Stimulated activated CD8-positive, alpha-beta memory T cell treated with anti-CD3 and anti-CD28 coated beads, Interleukin-15, amount 100 ng/mL, for 1 hour (primary cell): ENCODE measurements around the gene FNIP1.
A peak's percentile ranks its signal among the peaks of the same experiment; 100 is the strongest.
"Not testable (repeated sequence)": the region's sequence is repeated elsewhere in the genome, so short reads cannot be mapped to it uniquely, and the experiment has no call there.

Experiments used
- DNase-seq: peaks from one replicate; pipeline ENCODE4 v3.0.0-alpha.2; 2020; ENCODE audit warnings: low read depth

Gene FNIP1

DNA sequence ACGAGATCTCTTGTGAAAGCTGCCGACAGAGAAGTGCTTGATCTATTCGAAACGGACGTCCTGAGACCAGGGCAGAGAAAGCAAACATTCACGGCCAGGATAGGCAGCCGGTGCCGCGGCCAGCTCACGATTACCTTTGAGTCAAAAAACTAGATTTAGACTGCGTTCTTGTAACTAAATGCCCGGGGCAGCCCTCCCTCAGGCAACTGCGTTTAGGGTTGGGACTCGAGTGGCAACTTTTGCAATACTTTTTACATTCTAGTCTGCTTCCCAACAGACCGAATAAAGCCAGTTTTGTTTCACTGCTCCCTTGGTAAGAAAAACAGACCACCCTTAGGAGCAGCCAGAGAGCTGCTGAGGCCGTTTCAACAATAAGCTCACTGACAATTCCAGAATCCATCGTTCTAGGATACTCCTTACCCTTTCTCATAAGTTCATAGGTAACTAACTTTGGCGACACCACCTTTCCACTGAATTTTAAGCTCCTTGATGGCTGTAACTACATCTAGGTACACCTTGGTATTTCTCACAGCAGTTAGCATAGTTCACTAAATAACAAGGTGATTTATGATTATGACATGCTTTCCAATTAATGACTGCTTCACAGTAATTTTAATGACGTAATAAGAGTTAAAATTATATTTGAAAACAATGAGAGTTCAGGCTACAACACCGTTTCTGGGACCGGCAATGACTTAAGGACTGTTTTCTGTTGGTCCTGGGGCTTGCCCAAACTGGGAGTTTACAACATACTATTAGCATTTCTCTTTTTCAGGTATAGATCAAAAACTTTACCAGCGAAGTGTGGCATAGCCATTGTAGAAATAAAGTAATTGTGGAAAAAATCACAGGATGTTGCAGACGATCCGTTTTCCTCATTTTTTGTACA lies 160.9 kb downstream of the FNIP1 start:
- DNase-seq, result no peak

DNA sequence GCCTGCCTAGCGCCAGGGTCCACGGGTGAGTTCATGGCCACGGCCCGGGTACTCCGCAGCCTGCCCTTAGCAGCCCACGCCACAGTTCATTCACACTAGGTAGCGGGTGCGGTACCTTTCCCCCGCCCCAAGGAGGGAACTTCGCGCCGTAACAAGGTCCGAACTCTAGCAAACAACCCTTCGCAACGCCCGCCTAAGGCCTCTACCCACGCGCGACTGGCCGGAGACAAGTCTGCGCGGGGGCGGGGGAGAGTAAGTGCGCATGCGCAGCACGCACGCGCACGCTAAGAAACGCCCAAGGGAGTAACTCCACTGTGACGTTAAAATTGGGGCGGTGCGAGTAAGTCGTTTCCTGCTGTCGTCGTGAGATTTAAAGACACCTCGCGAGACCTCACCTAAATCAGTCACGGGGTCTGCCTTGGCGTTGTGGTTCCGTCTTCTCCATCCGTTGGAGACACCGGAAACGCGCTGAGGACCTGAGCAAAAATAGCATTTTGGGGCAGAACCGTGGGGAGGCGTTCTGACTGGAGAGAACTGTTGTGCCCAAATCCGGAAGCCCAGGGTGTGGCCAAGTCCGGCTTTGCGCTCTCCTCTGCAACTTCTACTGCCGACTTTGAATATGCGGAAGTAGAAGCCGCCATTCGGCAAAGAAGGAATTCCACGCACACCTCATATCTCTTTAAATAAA lies 161.7 kb downstream of the FNIP1 start, which contains the start of gene RAPGEF6:
Gene RAPGEF6, minus strand, starts transcription at position 234 of the 688 bp plus-strand sequence. Its CDS starts 199 bp downstream, at position 35.
- peak; percentile 91 for DNase-seq

DNA sequence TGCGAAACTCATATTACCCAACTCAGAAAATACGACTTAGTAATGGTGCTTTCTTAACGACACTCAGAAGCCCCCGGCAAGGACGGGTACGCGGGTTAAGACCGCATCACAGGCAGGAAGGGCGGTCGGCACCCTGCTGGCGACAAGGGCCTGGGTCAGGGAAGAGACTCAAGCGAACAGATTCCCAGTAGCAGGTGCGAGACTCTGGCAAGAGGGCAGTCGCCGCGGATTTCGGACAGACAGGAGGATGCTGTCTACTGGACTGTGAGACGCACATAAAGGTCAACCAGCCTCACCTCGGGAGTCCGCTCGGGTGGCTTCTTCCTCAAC lies 162.2 kb downstream of the FNIP1 start:
- peak; percentile 14 for DNase-seq

DNA sequence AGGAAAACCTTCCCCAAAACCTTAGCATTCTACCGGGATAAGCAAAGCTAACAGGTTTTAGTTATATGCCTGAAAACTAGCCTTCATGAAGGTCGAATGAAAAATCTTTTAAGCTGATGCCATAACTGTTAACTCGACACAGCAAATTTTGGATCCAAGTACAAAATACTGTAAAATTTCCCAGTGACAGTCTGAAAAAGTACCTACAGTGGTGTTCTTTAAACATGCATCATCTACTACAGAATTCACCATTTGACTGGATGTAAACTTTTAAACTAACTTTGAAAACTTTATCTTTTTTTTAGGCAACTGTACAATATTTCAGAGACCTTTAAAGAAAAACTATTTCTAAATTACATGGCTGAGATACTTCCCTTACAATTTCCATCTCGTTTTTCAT lies 162.6 kb downstream of the FNIP1 start:
- DNase-seq, result no peak

DNA sequence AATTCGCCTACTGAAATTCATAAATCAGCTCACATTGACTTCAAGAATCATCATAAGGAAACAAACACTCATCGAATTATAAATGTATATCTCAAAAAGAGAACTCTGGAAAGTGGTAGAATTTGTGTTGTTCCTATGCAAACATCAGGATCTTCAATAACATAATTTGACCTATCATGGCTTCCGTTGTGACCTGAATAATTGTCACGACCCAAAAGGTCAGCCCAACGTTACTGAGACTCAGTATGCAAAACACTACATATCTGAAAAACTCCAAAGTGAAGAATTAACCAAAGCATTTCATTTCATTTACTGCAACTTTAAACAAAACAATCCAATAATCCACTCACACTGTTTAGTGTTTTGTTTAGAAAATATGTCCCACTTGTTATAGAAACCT lies 163.0 kb downstream of the FNIP1 start:
- DNase-seq, result no peak

DNA sequence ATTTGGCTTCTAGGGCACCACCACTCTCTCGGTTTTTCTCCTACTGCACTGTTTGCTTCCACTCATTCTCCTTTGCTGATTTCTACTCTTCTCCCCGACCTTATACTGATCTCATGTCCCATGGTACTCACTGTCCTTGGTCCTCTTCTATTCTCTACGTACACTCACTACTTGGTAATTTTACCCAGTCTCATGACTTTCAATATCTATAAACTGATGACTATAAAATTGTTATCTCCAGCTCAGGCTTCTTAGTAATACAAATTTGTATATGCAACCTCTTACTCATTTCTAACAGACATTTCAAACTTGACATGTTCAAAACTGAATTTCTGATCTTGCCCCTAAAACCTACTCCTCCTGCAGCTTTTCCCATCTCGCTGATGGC lies 165.9 kb downstream of the FNIP1 start:
- no peak for DNase-seq

DNA sequence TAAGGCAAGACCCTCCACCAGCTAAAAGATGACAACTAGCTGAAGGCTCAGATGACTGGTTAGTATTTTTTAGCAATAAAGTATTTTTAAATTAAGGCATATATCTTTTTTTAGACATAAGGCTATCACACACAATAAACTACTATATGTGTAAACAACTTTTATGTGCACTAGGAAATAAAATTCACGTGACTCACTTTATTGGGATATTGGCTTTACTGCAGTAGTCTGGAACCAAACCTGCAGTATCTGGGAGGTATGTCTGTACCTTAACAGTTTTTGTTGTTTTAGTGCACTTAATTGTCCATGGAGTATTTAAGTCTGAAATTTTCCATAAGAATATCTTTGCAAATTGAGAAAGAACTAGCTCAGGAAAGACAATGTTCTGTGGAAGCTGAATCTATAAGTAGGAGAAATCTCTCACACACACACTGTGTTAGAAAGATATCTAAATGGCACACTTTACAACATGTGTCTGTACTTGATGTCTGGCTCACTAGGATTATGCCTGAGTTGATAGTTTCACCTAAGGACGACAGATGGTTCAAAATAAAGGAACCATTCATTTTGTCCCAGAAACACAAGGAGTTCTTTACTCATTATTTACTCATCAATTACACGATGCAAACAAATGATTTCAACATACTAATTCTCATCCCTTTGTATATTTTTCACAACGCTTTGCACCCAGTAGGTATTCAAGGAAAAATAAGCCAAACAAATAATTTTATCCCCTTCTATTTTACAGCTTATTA lies 166.4 kb downstream of the FNIP1 start:
- DNase-seq, result no peak

DNA sequence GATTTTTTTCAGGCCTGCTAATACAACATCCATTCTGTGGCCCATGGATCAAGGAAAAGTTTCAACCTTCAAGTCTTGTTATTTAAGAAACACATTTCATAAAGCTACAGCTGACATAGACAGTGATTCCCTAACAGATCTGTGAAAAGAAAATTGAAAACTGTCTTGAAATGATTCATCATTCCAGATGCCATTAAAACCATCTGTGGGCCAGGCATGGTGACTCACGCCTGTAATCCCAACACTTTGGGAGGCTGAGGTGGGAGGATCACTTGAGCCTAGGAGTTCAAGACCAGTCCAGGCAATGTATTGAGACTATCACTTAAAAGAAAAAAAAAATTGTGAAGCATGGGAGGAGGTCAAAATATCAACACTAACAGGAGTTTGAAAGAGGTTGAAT lies 167.8 kb downstream of the FNIP1 start:
- no peak for DNase-seq

DNA sequence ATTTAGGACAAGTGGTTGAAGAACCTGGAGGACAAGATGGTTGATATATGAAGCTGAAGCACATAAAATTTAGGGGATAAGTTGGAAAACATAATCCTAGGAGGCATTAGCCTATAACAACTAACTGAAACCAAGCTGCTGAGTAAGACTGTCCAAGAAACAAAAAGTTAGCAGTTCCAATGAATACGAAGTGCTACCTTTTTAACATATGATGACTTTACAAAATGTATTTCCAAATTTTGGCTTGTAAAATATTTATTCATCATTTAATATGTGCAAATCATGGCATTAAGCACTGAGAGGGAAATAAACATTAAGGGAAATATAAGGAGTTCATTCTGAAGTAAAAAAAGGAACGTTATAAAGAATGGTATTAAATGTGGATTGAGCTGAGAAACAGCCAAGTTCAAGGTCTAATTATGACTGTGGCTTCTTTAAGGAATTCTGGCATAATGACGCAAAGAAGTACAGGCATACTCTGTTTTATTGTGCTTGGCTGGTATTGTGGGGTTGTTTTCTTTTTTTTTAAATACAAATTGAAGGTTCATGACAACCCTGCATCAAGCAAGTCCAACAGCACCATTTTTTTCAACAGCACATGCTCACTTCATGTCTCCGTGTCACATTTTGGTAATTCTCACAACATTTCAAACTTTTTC lies 169.5 kb downstream of the FNIP1 start:
- DNase-seq, result no peak

DNA sequence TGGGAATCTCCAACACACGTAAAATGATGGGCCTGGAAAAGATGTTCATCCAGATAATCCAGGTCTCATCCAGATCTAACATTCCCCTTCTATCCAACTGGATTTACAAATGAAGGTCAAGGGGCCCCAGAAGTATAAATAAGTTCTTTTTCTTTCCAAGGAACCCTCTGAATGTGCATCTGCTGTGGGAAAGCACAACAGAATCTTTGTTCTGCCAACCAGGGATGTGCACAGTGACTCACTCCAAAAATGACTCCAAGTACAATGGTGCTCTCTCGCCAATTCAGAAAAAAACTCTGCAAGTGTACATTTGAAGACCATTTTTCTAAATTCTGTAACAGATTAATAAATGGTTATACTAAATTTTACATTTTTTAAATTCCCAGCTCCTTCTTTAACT lies 174.2 kb downstream of the FNIP1 start:
- DNase-seq, result no peak

DNA sequence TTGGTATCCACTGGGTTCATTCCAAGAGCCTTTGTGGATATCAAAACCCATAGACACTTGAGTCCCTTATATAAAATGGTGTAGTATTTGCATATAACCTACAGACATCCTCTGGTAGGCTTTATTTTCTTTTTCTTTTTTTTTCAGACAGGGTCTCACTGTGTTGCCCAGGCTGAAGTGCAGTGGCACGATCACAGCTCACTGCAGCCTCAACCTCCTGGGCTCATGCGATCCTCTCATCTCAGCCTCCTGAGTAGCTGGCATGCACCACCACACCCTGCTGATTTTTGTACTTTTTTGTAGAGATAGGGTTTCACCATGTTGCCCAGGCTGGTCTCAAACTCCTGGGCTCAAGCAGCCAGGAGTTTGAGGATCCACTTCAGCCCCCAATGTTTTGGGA lies 175.7 kb downstream of the FNIP1 start:
- DNase-seq, result not testable (repeated sequence)

DNA sequence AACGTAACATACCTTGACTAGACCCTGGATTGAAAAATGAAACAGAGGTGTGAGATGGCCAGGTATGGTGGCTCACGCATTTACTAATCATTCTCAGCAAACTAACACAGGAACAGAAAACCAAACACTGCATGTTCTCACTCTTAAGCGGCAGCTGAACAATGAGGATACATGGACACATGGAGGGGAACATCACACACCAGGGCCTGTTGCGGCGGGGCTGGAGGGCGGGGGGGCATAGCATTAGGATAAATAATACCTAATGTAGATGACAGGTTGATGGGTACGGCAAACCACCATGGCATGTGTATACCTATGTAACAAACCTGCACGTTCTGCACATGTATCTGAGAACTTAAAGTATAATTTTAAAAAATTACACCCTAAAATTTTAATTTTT lies 177.7 kb downstream of the FNIP1 start:
- DNase-seq, result no peak

DNA sequence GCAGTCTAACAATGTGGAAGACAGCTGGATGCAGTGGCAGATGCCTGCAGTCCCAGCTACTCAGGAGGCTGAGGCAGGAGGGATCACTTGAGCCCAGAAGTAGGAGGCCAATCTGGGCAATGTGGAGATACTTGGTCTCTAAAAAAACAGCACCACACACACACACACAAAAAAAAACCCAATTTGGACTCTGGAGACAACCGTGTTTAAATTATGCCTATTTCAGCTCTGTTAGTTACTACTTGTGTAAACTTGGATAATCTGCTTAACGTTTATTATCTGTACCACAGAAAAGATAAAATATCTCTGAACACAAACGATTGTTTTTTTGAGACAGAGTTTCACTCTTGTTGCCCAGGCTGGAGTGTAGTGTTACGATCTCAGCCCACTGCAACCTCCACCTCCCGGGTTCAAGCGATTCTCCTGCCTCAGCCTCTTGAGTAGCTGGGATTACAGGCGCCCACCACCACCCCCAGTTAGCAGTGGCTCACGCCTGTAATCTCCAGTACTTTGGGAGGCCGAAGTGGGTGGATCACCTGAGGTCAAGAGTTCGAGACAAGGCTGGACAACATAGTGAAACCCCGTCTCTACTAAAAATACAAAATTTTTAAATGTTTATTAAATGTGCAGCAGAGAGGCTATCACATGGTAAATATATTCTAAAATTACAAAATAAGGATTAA lies 179.5 kb downstream of the FNIP1 start:
- no peak for DNase-seq

DNA sequence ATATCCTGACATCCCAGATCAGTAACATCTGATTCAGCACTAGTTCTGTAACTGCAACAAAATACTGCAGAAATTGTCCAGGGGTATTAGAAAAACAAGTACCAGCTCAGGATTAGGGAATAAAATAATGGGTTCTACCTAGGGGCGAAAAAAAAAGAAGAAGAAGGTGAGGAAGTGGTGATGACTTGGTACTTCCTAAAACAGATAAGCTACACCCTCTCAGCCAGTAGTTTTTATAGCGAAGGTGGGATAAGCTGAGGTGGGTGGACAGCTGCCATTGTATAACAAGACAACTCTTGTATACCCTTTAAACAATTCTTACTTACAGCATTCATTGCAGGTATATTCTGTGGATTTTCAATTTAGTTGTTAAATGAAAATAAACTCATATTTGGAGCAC lies 180.9 kb downstream of the FNIP1 start:
- no peak for DNase-seq

DNA sequence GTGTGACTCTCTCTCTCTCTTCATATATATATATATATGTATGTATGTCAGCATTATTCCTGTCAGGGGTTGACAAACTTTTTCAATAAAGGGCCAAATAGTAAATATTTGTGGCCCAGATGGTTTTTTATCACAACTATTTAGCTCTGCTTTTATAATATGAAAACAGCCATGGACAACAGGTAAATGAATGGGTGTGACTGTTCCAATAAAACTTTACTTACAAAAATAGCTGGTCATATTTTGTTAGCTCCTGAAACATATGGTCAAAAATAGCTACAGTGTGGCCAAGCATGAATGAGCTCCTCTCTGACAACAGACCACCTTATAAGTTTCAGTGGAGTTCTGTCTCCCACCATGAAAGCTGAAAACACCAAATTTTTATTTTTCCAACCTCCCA lies 183.4 kb downstream of the FNIP1 start:
- no peak for DNase-seq

DNA sequence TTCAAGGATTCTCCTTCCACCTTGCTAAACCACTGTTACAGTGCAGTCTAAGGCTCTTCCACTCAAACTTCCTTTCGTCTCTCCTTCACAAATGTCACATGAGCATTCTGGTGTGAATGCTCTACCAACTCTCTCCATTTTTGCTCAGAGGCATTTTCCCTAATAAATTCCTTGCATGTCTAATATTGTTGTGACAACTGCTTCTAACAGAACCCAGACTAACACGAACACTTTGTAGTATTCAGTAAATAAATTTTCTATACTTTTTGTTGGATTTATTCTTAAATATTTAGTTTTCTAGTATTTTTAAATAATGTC lies 185.8 kb downstream of the FNIP1 start:
- no peak for DNase-seq

DNA sequence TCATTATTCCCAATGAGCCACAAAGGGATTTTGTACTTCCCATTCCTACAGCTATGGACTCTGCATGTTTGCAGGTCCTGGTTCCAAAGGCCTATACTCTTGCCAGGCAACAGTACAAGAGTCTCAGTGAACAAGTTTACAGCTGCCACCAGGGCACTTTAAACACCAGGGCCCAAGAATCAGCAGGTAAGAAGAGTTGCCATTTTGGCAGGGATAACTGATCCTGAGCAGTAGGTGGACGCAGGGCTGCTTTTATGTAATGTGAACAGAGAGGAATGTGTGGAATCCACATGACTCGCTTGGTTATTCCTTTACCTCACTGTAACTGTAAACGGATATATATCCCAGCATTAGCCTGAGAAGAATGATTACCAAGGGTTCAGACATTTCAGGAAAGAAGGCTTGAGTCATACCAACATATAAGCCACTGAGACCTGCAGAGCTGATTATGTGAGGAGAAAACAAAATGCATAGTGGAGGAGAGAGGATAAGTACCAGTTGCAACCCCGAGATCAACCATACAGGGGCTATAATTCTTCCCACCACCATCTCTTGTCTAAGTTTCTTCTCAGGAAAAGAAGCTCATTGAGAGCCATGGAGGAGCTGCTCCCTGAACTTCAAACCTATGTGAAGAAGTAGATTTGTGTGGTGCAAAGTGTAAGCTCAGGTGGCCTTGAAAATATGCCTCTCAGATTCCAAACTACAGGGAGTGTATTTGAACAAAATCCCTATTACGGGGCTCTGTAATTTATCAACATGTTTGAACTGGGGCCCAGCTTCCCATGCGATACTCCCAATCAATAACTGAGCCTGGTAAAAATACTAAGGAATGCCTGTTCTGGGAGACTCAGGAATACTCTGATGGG lies 186.4 kb downstream of the FNIP1 start:
- DNase-seq, result no peak

DNA sequence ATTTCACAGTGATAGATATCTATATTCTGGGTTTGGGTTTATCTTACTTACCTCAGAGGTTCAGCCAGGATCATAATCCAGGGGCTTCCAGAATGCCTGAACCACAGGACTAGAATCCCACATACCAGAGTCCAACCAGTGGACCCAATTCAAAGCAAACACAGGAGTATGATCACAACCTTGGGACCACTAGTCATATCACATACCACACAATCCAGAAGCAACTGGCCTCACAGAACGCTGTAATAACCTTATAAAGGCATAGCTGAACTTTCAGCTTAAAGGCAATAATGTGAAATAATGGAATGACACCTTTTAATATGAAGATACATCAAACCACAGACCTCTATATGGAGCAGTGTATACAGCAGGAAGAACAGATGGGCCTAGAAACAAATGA lies 187.0 kb downstream of the FNIP1 start:
- DNase-seq, result no peak

DNA sequence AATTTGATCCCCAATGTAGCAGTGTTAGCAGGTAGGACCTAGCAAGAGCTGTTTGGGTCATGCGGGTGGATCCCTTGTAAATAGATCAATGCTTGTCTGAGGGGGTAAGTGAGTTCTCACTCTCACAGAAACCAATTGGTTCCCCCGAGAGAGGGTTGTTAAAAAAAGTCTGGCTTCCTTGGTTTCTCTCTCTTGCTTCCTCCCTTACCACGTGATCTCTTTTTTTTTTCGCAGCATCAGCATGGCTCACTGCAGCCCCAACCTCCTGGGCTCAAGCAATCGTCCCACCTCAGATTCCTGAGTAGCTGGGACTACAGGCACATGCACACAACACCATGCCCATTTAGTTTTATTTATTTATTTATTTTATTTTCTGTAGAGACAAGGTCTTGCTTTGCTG lies 188.2 kb downstream of the FNIP1 start:
- DNase-seq, result no peak

DNA sequence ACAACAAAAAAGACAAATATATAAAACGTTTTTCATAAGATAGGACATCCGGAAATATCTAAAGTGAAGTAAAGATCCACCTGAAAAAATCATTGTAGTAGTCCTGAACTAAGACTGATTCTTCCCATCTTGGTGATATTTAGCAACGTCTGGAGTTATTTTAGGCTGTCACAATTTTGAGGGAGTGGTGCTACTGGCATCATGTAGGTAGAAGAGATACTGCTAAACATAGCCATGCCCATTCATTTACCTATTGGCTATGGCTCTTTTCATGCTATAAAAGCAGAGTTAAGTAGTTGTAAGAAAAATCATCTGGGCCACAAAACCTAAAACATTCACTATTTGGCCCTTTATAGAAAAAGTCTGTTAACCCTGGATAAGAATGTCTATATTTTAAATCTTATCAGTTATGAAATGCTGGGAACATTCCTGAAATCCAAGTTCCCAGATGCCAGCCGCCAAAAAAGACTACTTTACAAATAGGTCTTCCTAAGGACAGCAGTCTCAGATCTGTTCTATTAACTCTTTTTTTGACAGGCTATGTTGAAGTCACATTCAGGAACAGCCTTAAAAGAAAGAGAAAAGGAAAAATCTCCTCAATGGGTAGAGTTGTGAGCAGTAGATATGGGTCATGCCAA lies 188.8 kb downstream of the FNIP1 start:
- DNase-seq, result no peak
